D721Med (cell line): ENCODE results near the gene CCNL1.

Experiments used
- DNase-seq: peaks from one replicate; pipeline ENCODE4 v3.0.0; 2011; ENCODE audit warnings: low spot score; ENCODE audit not compliant: insufficient read length
- FAIRE-seq: peaks from 2 replicates; lab custom pipeline; 2011; peaks lifted over from hg19 to GRCh38; lab: Jason Lieb, UNC
- TF ChIP-seq, protein P1 (sequence below): IDR thresholded peaks from 2 replicates; pipeline ENCODE4 v1.5.1; 2012; ENCODE audit warnings: mild to moderate bottlenecking, control low read depth; ENCODE audit not compliant: insufficient read depth; ENCODE audit errors: missing control alignments

CCNL1 gene

DNA sequence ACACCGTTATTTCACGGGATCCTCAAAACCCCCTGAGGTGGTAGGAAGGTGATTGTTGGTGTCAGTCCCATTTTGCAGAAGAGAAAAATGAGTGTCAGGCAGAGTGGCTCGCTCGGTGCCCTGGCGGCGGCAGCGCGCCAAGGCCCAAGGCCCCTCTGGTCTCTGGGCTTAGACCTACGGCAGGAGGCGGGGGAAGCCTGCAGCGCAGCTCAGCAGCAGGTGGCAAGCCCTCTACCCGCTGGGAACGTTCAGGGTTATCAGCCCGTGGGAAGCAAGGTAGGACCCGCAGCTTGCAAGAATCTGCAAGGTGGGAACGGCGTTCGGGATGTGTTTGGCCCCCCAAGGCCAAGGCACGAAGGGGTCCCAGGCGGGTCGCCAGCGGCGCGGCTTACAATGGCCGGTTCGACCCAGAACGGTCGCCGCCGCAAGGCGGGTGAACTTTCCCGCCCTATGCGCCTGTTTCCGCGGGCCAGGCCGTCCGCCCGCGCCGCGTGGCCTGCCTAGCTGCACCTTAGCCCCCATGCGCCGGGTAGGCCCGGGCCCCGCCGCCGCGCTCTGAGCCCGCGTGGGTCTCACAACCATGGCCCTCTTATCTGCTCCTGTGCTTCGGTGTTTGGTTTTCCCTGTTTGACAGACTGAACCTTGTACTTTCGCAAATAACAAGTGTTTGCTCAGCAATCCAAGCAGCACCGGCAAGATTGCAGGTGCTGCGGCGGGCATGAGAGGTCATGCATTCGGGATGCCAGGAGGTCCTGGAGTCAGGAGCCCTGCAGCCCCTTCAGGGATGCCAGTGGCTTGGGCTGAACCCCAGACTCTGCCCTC lies 39.7 kb downstream of the CCNL1 start:
- TF ChIP-seq, protein P1, sequence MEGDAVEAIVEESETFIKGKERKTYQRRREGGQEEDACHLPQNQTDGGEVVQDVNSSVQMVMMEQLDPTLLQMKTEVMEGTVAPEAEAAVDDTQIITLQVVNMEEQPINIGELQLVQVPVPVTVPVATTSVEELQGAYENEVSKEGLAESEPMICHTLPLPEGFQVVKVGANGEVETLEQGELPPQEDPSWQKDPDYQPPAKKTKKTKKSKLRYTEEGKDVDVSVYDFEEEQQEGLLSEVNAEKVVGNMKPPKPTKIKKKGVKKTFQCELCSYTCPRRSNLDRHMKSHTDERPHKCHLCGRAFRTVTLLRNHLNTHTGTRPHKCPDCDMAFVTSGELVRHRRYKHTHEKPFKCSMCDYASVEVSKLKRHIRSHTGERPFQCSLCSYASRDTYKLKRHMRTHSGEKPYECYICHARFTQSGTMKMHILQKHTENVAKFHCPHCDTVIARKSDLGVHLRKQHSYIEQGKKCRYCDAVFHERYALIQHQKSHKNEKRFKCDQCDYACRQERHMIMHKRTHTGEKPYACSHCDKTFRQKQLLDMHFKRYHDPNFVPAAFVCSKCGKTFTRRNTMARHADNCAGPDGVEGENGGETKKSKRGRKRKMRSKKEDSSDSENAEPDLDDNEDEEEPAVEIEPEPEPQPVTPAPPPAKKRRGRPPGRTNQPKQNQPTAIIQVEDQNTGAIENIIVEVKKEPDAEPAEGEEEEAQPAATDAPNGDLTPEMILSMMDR: no peak
- FAIRE-seq (no peak), DNase-seq (no peak)

DNA sequence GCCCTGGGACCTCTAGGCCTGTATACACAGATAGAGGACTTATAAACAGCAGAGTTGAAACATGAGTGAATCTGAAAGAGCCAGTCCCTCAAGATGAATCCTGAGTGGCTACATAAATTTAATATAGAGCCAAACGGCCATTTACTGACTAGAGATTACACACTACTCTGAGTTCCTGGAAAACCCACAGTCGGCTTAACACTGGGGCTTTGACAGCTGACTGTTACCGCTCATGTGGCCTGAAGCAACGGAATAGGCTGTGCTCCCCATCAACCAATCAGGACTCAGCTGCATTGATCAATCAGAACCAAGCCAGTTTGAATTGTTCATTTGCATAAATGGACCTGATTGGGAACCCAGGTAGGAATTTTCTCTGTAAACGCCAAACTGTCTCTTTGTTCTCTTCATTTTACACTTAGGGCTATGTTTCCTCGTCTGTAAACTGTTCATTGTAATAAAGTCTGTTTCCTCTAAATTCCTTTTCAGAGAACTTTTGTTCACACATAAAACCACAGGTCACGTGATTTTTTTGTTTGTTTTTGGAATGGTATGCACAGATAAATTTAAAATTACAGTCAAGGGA lies 40.5 kb downstream of the CCNL1 start:
- DNase-seq (no peak), FAIRE-seq (no peak)
- TF ChIP-seq, protein P1: no peak

DNA sequence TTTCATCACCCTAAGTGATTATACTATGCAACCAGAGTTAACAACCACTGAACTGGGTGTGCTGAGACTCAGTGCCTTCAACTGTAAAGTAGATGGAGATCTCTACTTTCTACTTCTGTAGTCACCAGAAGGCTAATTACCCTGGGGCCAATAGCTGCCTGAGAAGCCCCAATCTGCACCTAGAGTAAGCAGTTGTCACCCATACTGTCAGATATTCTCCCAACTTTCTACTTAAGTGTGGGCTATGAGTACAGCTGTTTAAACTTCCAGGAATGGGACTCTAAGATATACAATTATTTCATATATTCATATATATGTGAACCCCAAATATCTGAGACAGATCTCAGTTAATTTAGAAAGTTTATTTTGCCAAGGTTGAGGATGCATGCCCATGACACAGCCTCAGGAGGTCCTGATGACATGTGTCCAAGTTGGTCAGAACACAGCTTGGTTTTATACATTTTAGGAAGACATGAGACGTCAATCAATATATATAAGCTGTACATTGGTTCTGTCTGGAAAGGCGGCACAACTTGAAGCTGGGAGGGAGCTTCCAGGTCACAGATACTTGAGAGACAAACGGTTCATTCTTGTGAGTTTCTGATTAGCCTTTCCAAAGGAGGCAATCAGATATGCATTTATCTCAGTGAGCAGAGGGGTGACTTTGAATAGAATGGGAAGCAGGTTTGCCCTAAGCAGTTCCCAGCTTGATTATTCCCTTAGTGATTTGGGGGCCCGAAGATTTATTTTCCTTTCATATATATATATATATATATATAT lies 41.9 kb downstream of the CCNL1 start:
- no peak for DNase-seq
- TF ChIP-seq, protein P1: no peak
- no peak for FAIRE-seq

DNA sequence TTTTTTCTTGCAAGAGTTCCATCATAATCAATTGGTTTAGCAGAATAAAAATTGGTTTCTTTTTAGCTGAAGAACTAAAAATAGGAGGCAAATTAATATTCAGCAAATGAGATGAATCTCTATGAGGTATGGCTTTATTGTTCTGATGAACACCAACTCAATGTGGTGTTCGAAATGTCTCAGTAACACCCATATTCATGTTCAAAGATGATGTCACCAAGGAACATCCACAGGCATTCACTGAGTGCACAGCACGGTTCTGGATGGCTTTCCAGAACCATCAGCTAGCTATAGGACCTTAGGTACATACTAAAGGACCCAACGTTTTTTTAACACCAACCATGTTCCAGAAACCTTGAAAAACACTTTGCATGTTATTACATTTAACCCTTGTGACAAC lies 42.7 kb downstream of the CCNL1 start:
- no peak for FAIRE-seq
- TF ChIP-seq, protein P1: no peak

DNA sequence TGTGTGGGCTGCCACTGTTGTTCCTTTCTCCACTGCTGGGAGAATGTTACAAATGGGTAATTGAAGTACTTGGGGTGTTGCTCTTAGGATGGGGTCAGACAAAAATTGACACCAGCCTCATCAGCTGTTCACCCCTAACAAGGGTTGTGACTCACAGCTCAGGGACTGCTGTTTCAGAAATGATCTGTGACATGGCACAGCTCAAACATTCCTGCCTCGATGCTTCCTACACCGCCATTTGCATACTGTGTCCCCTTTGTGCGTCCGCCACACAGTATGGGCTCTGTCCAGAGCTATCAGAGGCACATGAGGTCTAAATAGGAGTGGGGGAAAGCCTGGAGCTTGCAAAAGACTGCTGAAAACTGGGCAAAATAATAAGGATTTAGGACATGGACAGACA lies 43.9 kb downstream of the CCNL1 start:
- DNase-seq: no peak
- FAIRE-seq: no peak
- TF ChIP-seq, protein P1: no peak

More for the DNA sequence above, 42.7 kb downstream of the CCNL1 start:
- no peak for DNase-seq

DNA sequence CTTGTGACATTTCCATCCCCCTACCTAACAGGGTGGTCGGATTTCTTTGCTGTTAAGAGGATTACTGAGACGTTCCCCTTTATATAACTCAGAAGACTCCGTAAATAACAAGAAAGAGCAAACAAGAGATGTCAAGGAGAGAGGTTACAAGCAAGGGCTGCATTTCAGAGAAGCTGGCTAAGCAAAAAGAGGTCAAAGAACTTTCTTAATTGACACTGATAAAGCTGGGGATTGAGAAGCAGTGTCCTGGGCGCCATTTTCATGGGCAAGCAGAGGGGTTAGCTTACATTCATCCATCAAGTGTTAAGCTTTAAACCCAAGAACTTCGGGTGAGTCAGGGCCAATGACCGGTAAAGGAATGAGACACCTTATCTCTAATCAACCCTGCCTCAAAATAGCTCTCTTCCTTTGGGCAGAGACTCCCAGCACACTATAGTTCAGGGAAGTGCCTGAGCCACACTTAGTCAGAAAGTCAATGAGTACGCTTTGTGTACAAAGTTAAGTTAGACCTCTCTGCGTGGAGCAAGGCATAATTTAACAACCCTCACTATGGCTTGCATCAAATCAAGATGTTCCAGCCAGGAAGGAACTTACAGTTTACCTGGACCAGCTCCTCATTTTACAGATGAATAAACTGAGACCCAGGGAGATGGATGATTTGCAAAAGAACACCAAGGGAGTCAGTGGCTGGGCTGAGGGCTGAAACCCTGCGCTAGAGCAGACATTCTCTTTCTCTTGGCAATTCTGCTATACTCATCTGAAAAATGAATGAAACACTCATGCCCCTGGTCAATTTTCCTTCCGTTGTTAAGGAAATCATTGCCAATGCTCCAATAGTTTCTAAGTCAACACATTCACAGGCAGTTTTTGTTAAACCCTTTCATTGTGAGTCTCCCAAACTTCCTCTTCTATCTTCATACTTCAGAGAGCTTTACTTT lies 44.6 kb downstream of the CCNL1 start:
- TF ChIP-seq, protein P1: no peak
- DNase-seq (no peak), FAIRE-seq (no peak)
